ENCODE data around the gene GIGYF2. TPM values are rescaled to one million over a fixed set of nuclear protein-coding genes. Genes with fewer than 3 reads are reported as not detected.

Gene GIGYF2
- total RNA-seq, 1 donor = 63.9 TPM

GRCh38 chr2:232721882-232722281 lies 24.8 kb downstream of the GIGYF2 start:
- no peak for DNase-seq (ENCODE audit: low read depth)
- H3K4me3 ChIP-seq (ENCODE audit: low read depth, low read length) = no peak overlapping the region
- no peak for TF ChIP-seq CTCF (IDR thresholded peaks at IDR 0.05; ENCODE audit: insufficient read depth, low read depth, low read length)

GRCh38 chr2:232723027-232723426 lies 25.9 kb downstream of the GIGYF2 start:
- no peak for TF ChIP-seq CTCF (IDR thresholded peaks at IDR 0.05; ENCODE audit: insufficient read depth, low read depth, low read length)
- no peak overlapping the region for H3K4me3 ChIP-seq (ENCODE audit: low read depth, low read length)
- no peak for DNase-seq (ENCODE audit: low read depth)

GRCh38 chr2:232728785-232729184 lies 31.7 kb downstream of the GIGYF2 start:
- no peak for DNase-seq (ENCODE audit: low read depth)
- no peak for TF ChIP-seq CTCF (IDR thresholded peaks at IDR 0.05; ENCODE audit: insufficient read depth, low read depth, low read length)
- H3K4me3 ChIP-seq (ENCODE audit: low read depth, low read length) = no peak overlapping the region

GRCh38 chr2:232731470-232731869 lies 34.3 kb downstream of the GIGYF2 start:
- H3K4me3 ChIP-seq (ENCODE audit: low read depth, low read length) = no peak overlapping the region
- no peak for TF ChIP-seq CTCF (IDR thresholded peaks at IDR 0.05; ENCODE audit: insufficient read depth, low read depth, low read length)
- DNase-seq (ENCODE audit: low read depth) = peak; percentile 31

- no peak overlapping the region for H3K4me3 ChIP-seq (ENCODE audit: low read depth, low read length)
- TF ChIP-seq CTCF (IDR thresholded peaks at IDR 0.05; ENCODE audit: insufficient read depth, low read depth, low read length) = no peak
Observed at GRCh38 chr2:232741294-232741693, 44.2 kb downstream of the GIGYF2 start.

GRCh38 chr2:232741972-232742371 lies 44.8 kb downstream of the GIGYF2 start:
- no peak for DNase-seq (ENCODE audit: low read depth)
- no peak overlapping the region for H3K4me3 ChIP-seq (ENCODE audit: low read depth, low read length)
- no peak for TF ChIP-seq CTCF (IDR thresholded peaks at IDR 0.05; ENCODE audit: insufficient read depth, low read depth, low read length)

More at GRCh38 chr2:232741294-232741693, 44.2 kb downstream of the GIGYF2 start:
- no peak for DNase-seq (ENCODE audit: low read depth)

GRCh38 chr2:232744963-232745362 lies 47.8 kb downstream of the GIGYF2 start:
- DNase-seq (ENCODE audit: low read depth) = no peak

More at GRCh38 chr2:232744963-232745362, 47.8 kb downstream of the GIGYF2 start:
- no peak overlapping the region for H3K4me3 ChIP-seq (ENCODE audit: low read depth, low read length)
- no peak for TF ChIP-seq CTCF (IDR thresholded peaks at IDR 0.05; ENCODE audit: insufficient read depth, low read depth, low read length)

Measured in fibroblast of villous mesenchyme (primary cell).